Gastrocnemius medialis (tissue), 4 donors: Measurements from ENCODE around the gene IGF2.

Experiments used
- POLR2A ChIP-seq, 2 donors: fragments of 450-650 bp; IDR thresholded peaks; one replicate each; pipeline ENCODE4 v1.6.1; 2017; ENCODE audit warnings: antibody characterized with exemption in 2 of 2, mild to moderate bottlenecking in 2 of 2, moderate library complexity in 2 of 2
- TF ChIP-seq, protein P1 (sequence below), 5 experiments: fragments of 450-650 bp in 3 of 5; fragments of 200-600 bp in 2 of 5; sonication (generic) in 2 of 5; IDR thresholded peaks in 4 of 5; conservative IDR thresholded peaks in 1 of 5; 1 replicate in 4 of 5; 2 replicates in 1 of 5; pipeline ENCODE4 v1.5.1; 2016 to 2019; ENCODE audit warnings: antibody characterized with exemption in 5 of 5, mild to moderate bottlenecking in 3 of 5, moderate library complexity in 3 of 5

DNA sequence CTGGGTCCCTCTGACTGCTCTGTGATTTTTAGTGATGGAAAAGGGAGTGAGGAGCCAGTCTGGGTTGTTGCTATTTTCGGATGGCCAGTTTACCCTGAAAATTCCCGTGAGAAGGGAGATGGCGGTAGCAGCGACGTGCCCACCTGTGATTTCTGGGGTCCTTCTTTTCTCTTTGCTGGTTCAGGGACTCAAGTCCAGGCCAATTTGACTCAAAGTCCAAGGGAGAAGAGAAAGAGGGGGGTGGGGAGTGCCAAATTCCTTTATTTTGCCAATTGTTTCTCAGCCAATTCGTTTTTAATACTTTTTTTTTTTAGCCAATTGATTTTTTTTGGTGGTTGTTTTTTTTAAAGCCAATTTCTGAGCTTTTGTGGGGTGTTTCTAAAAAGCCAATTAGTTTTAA is 6.9 kb downstream of the IGF2 start:
- TF ChIP-seq POLR2A (IDR thresholded peaks at IDR 0.05), result no peak
- TF ChIP-seq, protein P1, sequence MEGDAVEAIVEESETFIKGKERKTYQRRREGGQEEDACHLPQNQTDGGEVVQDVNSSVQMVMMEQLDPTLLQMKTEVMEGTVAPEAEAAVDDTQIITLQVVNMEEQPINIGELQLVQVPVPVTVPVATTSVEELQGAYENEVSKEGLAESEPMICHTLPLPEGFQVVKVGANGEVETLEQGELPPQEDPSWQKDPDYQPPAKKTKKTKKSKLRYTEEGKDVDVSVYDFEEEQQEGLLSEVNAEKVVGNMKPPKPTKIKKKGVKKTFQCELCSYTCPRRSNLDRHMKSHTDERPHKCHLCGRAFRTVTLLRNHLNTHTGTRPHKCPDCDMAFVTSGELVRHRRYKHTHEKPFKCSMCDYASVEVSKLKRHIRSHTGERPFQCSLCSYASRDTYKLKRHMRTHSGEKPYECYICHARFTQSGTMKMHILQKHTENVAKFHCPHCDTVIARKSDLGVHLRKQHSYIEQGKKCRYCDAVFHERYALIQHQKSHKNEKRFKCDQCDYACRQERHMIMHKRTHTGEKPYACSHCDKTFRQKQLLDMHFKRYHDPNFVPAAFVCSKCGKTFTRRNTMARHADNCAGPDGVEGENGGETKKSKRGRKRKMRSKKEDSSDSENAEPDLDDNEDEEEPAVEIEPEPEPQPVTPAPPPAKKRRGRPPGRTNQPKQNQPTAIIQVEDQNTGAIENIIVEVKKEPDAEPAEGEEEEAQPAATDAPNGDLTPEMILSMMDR (IDR thresholded peaks at IDR 0.05 in 4 of 5, conservative IDR thresholded peaks at IDR 0.05 in 1 of 5), result no peak
